HG02943 (cell line): ENCODE measurements around the gene CD2BP2.
A peak's percentile ranks its signal among the peaks of the same experiment; 100 is the strongest.

Experiments
- ATAC-seq: cut with Tn5 transposase; IDR thresholded peaks from one replicate; pipeline ENCODE4 v1.9.1; 2021; ENCODE audit warnings: mild to moderate bottlenecking, low read depth, moderate library complexity; ENCODE audit not compliant: unreplicated experiment

CD2BP2 gene

GRCh38 chr16:30379158-30379783 is 24.2 kb upstream of the CD2BP2 start:
- no peak for ATAC-seq

DNA sequence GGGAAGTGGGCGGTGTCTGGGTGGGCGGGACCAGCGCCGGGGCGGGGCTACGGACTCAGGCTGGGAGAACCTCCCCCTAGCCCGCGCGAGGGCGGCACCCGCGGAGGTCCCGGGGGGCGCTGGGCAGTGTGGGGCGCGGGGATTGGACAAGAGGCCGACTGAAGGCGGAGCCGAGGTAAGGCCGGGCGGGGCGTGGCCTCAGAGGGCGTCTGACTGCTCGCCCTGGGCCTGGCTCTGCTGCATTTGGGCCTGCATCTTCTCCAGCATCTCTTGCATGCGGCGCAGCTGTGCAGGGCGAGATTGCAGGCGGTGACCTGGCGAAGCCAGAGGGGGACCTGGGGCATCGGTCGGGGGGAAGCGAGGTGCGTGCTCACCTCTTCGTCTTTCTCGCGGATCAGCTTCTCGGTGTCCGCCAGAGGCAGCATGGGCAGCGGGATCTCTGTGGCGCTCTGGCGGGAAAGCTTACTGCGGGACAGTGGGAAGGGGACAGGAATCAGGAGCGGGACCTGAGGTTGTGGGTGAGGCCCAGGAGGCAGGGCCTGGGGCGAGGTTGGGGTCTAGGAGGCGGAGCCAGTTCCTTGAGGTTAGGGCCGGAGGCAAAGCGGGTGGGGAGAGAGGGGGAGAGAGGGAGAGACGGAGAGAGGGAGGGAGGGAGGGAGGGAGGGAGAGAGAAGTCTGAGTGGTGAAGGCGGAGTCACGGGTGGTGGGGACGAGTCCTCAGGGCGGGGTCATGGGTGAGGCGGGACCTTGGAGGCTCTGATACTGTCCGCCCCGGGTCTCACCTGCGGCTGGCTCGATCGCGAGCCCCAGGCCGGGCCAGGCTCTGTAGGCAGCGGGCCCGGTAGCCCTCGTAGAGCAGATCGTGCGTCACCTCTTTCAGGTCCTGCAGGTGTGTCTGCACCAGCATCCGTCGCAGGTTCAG is 23.4 kb upstream of the CD2BP2 start:
- ATAC-seq: peak; percentile 78

- peak; percentile 41 for ATAC-seq
These were observed 22.7 kb upstream of the CD2BP2 start for GRCh38 chr16:30377812-30378235.

DNA sequence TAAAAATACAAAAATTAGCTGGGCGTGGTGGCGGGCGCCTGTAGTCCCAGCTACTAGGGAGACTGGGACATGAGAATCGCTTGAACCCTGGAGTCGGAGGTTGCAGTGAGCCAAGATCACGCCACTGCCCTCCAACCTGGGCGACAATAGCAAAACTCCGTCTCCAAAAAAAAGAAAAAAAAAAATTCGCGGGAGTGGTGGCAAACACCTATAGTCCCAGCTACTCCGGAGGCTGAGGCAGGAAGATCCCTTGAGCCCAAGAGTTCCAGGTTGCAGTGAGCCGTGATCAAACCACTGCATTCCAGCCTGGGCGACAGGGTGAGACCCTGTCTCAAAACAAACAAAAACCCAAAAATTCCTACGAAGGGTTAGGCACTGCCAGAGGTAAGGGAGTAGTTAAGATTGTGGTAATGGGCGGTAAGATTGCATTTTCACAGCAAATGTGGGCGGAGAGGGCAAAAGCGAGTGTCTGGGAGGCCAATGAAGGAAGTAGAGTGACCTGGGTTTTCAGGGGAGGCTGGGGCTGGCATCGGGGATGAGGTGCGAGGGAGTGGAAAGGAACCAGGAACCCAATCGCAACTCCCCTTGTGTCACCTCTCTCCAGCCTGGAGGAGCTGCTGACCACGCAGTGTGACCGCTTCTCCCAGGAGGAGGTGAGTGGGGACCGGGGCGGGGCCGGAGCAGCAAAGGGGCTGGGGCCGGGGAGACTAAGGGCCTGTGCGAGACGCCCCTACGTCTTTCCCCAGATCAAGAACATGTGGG is 22.1 kb upstream of the CD2BP2 start:
- no peak for ATAC-seq

DNA sequence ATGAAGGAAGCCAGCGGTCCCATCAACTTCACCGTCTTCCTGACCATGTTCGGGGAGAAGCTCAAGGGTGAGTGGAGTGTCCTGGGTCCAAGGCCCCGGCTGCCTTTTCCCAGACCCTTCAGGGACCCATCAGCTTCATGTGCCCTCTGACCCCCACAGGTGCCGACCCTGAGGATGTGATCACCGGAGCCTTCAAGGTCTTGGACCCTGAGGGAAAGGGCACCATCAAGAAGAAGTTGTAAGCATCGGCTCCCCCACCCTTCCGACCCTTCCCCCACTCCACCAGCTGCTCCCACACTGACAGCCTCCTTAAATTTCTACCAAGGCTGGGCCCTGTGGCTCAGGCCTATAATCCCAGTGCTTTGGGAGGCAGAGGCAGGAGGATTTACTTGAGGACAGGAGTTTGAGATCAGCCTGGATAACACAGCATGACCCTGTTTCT is 21.4 kb upstream of the CD2BP2 start:
- no peak for ATAC-seq

DNA sequence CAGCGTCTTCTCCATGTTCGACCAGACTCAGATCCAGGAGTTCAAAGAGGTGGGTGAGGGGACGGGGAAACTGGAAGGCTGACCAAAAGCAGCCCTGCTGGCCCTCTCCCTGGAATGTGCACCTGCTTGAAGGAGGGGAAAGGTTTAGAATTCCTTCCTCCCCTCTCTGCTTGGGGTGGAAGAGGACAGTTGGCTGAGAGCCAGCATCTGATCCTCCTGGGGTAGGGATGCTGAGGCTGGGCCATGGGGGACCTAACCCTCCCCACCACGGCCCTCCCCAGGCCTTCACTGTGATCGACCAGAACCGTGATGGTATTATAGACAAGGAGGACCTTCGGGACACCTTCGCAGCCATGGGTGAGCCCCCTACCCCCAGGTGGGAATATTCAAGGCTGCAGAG is 20.8 kb upstream of the CD2BP2 start:
- no peak for ATAC-seq

GRCh38 chr16:30374538-30374937 is 19.4 kb upstream of the CD2BP2 start, which contains the start of gene MYL11:
MYL11 (plus strand) TSS chr16:30374802; CDS start chr16:30374858, 56 bp downstream.
- no peak for ATAC-seq

- no peak for ATAC-seq
These were observed 17.6 kb upstream of the CD2BP2 start for GRCh38 chr16:30372725-30373124.

GRCh38 chr16:30372038-30372712 is 17.1 kb upstream of the CD2BP2 start:
- no peak for ATAC-seq

DNA sequence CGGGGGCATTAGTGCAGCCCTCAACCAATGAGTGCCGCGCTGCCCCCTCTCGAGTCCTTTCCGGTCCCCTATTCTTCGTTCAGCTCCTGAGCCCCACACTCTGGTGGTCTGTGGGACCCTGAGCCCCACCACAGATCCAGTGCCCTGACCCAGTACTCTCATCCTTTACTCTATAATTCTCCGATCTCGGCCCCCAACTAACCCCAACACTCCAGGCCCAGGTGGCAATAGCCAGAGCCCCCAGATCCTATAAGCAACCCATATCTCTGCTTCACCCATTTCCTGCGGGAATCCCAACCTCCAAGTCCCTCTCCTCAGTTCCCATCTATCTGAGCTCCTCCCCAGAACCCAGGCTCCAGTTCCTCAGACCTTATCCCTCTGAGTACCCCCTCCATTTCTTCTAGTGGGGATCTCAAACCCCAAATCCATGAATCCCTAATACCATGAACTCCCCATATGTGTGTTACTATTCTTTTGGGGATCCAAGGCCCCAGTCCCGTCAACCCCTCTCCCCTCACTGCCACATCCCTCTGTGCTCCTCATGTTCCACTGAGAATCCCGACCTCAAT is 16.2 kb upstream of the CD2BP2 start:
- no peak for ATAC-seq

DNA sequence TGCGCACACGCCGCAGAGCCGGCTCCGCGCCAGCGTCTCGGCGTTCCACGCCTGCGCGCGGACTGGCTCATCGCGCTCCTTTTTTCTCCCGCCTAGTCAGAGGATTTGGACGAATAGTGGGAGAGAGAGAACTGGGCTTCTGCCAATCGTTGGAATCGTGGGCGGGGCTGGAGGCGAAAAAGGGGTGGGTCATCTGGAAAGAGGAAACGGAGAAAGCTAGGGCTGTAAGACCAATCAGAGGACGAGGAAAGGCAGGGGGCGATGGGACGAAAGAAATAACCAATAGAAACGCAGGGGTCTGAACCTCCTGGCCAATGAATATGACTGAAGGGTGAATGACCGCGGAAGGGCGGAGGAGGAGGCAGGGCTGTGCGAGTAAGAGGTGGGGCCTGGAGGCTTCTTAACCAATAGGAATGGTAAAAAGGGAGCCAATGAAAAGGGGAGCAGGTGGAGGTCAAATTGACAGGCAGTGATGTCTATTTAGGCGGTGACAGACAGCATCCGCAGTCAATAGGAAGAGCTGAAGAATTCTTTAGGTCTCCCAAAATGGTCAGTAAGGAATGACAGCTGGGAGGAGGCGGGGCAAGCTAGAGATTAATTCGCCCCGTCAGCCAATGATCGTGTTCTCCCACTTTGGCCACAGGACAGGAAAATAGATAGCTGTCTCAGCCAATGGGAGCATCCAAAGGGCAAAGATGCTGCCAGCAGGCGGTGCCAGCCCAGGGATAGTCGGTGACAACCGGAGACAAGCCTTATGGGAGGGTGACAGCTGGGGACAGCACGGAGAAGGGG is 15.5 kb upstream of the CD2BP2 start, which contains the start of gene TBC1D10B:
TSS of gene TBC1D10B (minus strand) at position 39 of the 792 bp plus-strand sequence. CDS start 311 bp downstream, outside the sequence.
- ATAC-seq: peak; percentile 70

GRCh38 chr16:30369938-30370455 is 14.9 kb upstream of the CD2BP2 start:
- peak; percentile 6 for ATAC-seq

- ATAC-seq: no peak
These were observed 14.2 kb upstream of the CD2BP2 start for GRCh38 chr16:30369091-30369937.

GRCh38 chr16:30368792-30369090 is 13.6 kb upstream of the CD2BP2 start:
- ATAC-seq: no peak

DNA sequence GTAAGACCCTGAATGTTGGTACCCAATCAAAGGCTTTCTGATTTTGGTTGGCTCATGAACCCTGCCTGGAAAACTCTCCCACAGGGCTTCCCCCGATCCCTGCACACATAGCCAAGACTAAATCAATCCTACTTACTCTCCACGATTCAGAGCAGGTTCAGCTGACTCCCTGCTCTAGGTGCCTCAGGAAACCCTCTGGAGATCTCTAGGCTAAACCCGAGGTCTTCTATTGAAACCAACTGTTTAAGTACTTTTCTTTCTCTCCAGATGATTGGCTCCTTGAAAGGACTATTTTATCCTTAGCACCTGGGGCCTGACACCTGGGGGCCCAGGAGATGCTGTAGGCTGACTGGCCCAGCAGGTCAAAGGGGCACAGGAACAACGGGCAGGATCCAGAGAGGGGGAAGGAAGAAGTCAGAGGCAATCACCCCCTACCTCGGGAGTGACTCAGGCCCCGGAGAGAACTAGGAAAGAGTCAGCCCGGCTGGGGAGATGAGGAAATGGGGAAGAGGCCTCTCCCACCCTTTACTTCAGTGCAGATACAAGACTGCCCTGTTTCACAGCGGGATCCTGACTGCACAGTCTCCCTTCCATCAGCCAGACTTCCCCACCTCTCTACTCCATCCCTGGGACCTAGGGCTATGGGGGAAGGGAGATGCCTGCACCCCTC is 13.1 kb upstream of the CD2BP2 start:
- no peak for ATAC-seq

GRCh38 chr16:30367349-30368009 is 12.4 kb upstream of the CD2BP2 start:
- no peak for ATAC-seq

- no peak for ATAC-seq
These were observed 11.4 kb upstream of the CD2BP2 start for GRCh38 chr16:30366511-30366910.
